Fibroblast of skin of left quadriceps (primary cell): ENCODE data around the gene FAM89B.

Experiments used
- DNase-seq, 2 experiments: peaks; one replicate each; pipeline ENCODE4 v3.0.0-alpha.2; 2013; ENCODE audit warnings: low read depth in 2 of 2

FAM89B gene

GRCh38 chr11:65588199-65589054, 16.1 kb downstream of the FAM89B start:
- DNase-seq: no peak

- DNase-seq: no peak
Observed at GRCh38 chr11:65589444-65590239, 17.3 kb downstream of the FAM89B start.

GRCh38 chr11:65590240-65590738, 18.0 kb downstream of the FAM89B start:
- no peak for DNase-seq

- DNase-seq: no peak
Observed at GRCh38 chr11:65591939-65592857, 19.9 kb downstream of the FAM89B start.

GRCh38 chr11:65592858-65593517, 20.6 kb downstream of the FAM89B start:
- no peak for DNase-seq

- DNase-seq: no peak
Observed at GRCh38 chr11:65593518-65594414, 21.4 kb downstream of the FAM89B start.

- DNase-seq: no peak
Observed at GRCh38 chr11:65595131-65595530, 22.8 kb downstream of the FAM89B start.

- no peak for DNase-seq
Observed at GRCh38 chr11:65595543-65596281, 23.4 kb downstream of the FAM89B start, which contains the start of gene KCNK7. TSS of gene KCNK7 (minus strand) at chr11:65595800. CDS start at chr11:65595772, 28 bp downstream.

- no peak for DNase-seq
Observed at GRCh38 chr11:65596520-65596919, 24.2 kb downstream of the FAM89B start.

GRCh38 chr11:65598258-65598699, 25.9 kb downstream of the FAM89B start:
- DNase-seq: no peak

GRCh38 chr11:65599216-65599954, 27.0 kb downstream of the FAM89B start:
- no peak for DNase-seq

GRCh38 chr11:65599955-65600246, 27.6 kb downstream of the FAM89B start:
- DNase-seq: no peak

GRCh38 chr11:65604258-65604657, 31.9 kb downstream of the FAM89B start:
- no peak for DNase-seq

GRCh38 chr11:65606876-65607613, 34.7 kb downstream of the FAM89B start:
- DNase-seq: peak; percentile 94

GRCh38 chr11:65607614-65608426, 35.5 kb downstream of the FAM89B start:
- no peak for DNase-seq

GRCh38 chr11:65609229-65609628, 36.9 kb downstream of the FAM89B start:
- DNase-seq: no peak

GRCh38 chr11:65609665-65610064, 37.3 kb downstream of the FAM89B start:
- no peak for DNase-seq
